HepG2 (cell line): Measurements from ENCODE around the gene SF3B2. TPM values are rescaled to one million over a fixed set of nuclear protein-coding genes. Genes with fewer than 3 reads are reported as not detected.

ENCODE experiments used
- ATAC-seq: fragments of 200-7000 bp; cut with Tn5 transposase; 3 replicates; pipeline ENCODE4 v1.9.1; 2020; ENCODE audit warnings: mild to moderate bottlenecking, moderate library complexity
- BruUV-seq: library from RNA; stranded (reverse); fragments of 400-500 nt; replicated peaks from 2 replicates; lab custom pipeline; 2021; lab: Mats Ljungman, UMichigan
- CTCF ChIA-PET: fragments of 300-600 bp; formaldehyde crosslinking; extraction: SDS; loops from one replicate; lab custom pipeline; 2021; ENCODE audit warnings: low total read pairs, inconsistent platforms, low intra/inter-chr PET ratio; lab: Yijun Ruan, JAX
- POLR2A ChIA-PET: fragments of 350-600 bp; sonication (Branson Sonifier 250); formaldehyde crosslinking; loops from one replicate; lab custom pipeline; 2020; ENCODE audit warnings: antibody characterized with exemption, inconsistent platforms; lab: Yijun Ruan, JAX
- DNase-seq: peaks from one replicate; pipeline ENCODE4 v3.0.0-alpha.2; 2015; ENCODE audit warnings: low spot score
- FAIRE-seq: peaks from 3 replicates; lab custom pipeline; 2011; peaks lifted over from hg19 to GRCh38; lab: Jason Lieb, UNC
- H2AFZ ChIP-seq: one replicate; pipeline ENCODE4 v1.6.1; 2011; ENCODE audit warnings: low read length, inconsistent platforms
- H3K27ac ChIP-seq: fragments of 300-600 bp; 3 replicates; pipeline ENCODE4 v1.8.0; 2011; ENCODE audit warnings: mixed run types, mild to moderate bottlenecking, mixed read lengths, low read length, inconsistent platforms; ENCODE audit not compliant: insufficient read depth; ENCODE audit errors: extremely low read length
- H3K27me3 ChIP-seq, 2 experiments: fragments of 200-600 bp in 1 of 2; 2 replicates in 1 of 2; 3 replicates in 1 of 2; pipeline versions ENCODE4 v1.6.0 to v1.8.0; 2011; ENCODE audit warnings: low read length in 2 of 2, mild to moderate bottlenecking in 2 of 2, moderate library complexity in 2 of 2, inconsistent platforms in 1 of 2; ENCODE audit not compliant: insufficient read depth in 2 of 2, control insufficient read depth in 1 of 2
- H3K36me3 ChIP-seq, 2 experiments: fragments of 200-600 bp in 1 of 2; replicated peaks in 1 of 2; 2 replicates in 1 of 2; 3 replicates in 1 of 2; pipeline versions ENCODE4 v1.5.1 to v1.8.0; 2011; ENCODE audit warnings: low read length in 2 of 2, inconsistent platforms in 1 of 2; ENCODE audit not compliant: insufficient read depth in 2 of 2, control insufficient read depth in 1 of 2
- H3K4me1 ChIP-seq: 2 replicates; pipeline ENCODE4 v1.5.1; 2012; ENCODE audit warnings: low read length, inconsistent platforms; ENCODE audit not compliant: insufficient read depth
- H3K4me2 ChIP-seq: 2 replicates; pipeline ENCODE4 v1.6.0; 2011; ENCODE audit warnings: low read depth, low read length, inconsistent platforms
- H3K4me3 ChIP-seq, 3 experiments: fragments of 200-600 bp in 1 of 3; sonication (generic), shearing (Covaris generic) in 1 of 3; replicated peaks in 1 of 3; 2 replicates each; pipeline ENCODE4 v1.5.1; 2011 to 2016; ENCODE audit warnings: low read length in 3 of 3, inconsistent platforms in 2 of 3, low read depth in 2 of 3, mild to moderate bottlenecking in 2 of 3, control low read depth in 1 of 3, mixed read lengths in 1 of 3; ENCODE audit not compliant: insufficient read depth in 1 of 3
- H3K79me2 ChIP-seq: one replicate; pipeline ENCODE4 v1.6.1; 2011; ENCODE audit warnings: low read length, inconsistent platforms; ENCODE audit not compliant: insufficient read depth
- H3K9ac ChIP-seq: 2 replicates; pipeline ENCODE4 v1.6.0; 2011; ENCODE audit warnings: mild to moderate bottlenecking, low read depth, low read length, inconsistent platforms; ENCODE audit not compliant: insufficient read depth
- H3K9me3 ChIP-seq: 2 replicates; pipeline ENCODE4 v1.5.1; 2012; ENCODE audit warnings: mild to moderate bottlenecking, low read length
- H4K20me1 ChIP-seq: 2 replicates; pipeline ENCODE4 v1.6.0; 2011; ENCODE audit warnings: inconsistent platforms, mild to moderate bottlenecking, low read length, moderate library complexity; ENCODE audit not compliant: insufficient read depth
- KLF16 ChIP-seq, 2 experiments: sonication (generic) in 1 of 2; formaldehyde crosslinking in 1 of 2; IDR thresholded peaks; 2 replicates each; pipeline versions ENCODE4 v1.6.1 to v1.8.0; 2016 to 2023; ENCODE audit warnings: missing genetic modification reagents in 2 of 2, missing compliant biosample characterization in 1 of 2
- MYNN ChIP-seq: sonication (generic); formaldehyde crosslinking; IDR thresholded peaks from 2 replicates; pipeline ENCODE4 v1.4.0; 2020; ENCODE audit warnings: mild to moderate bottlenecking, low read depth, missing genetic modification reagents
- POLR2AphosphoS5 ChIP-seq: IDR thresholded peaks from 2 replicates; pipeline ENCODE4 v1.6.1; 2012; ENCODE audit warnings: low read depth, low read length
- RFXAP ChIP-seq: sonication (generic); formaldehyde crosslinking; IDR thresholded peaks from 2 replicates; pipeline ENCODE4 v1.4.0; 2020; ENCODE audit warnings: missing genetic modification reagents, borderline replicate concordance
- TARDBP ChIP-seq: sonication (generic); formaldehyde crosslinking; IDR thresholded peaks from 2 replicates; pipeline ENCODE4 v1.8.0; 2022; ENCODE audit warnings: mild to moderate bottlenecking, missing genetic modification reagents
- YEATS2 ChIP-seq: sonication (generic); formaldehyde crosslinking; IDR thresholded peaks from 2 replicates; pipeline ENCODE4 v1.4.0; 2020; ENCODE audit warnings: missing genetic modification reagents, borderline replicate concordance
- ZNF282 ChIP-seq: fragments of 450-650 bp; IDR thresholded peaks from 2 replicates; pipeline ENCODE4 v1.6.1; 2018; ENCODE audit not compliant: partially characterized antibody
- ZNF326 ChIP-seq: sonication (generic); formaldehyde crosslinking; IDR thresholded peaks from 2 replicates; pipeline ENCODE4 v1.4.0; 2020; ENCODE audit warnings: missing genetic modification reagents, borderline replicate concordance
- ZNF720 ChIP-seq: sonication (generic); formaldehyde crosslinking; IDR thresholded peaks from 2 replicates; pipeline ENCODE4 v1.4.0; 2020; ENCODE audit warnings: missing genetic modification reagents
- WGBS: methylation state at CpG from one replicate; pipeline ENCODE4 v1.1.6; 2017; ENCODE audit warnings: low lambda C conversion rate; 5-methylcytosine and 5-hydroxymethylcytosine counted together
- in situ Hi-C: cut with HindIII; loops from 2 replicates; pipeline ENCODE4 v1.10.0; 2017; ENCODE audit warnings: low pct_unique_long_range_greater_than_20kb; ENCODE audit not compliant: extremely low pct_ligation_motif_present
- intact Hi-C: fragments of 100-400 bp; cut with micrococcal nuclease; formaldehyde crosslinking; loops from one replicate; pipeline ENCODE4 v1.10.0; 2022; ENCODE audit not compliant: unreplicated experiment
- polyA plus RNA-seq, 8 experiments: library from polyadenylated mRNA; depleted of rRNA in 3 of 8; stranded (reverse) in 7 of 8; unstranded in 1 of 8; fragments of >200 nt; fragmentation: Illumina TruSeq in 4 of 8; extraction: Trizol in 4 of 8; gene quantifications; 2 replicates each; pipeline versions ENCODE4 v1.2.1 to v1.2.3, GENCODE V29; 2011 to 2016; ENCODE audit warnings: low read depth in 4 of 8, missing spikeins in 1 of 8, mixed read lengths in 1 of 8; ENCODE audit not compliant: insufficient read depth in 1 of 8
- total RNA-seq, 5 experiments: library from RNA; depleted of rRNA; stranded (reverse); fragments of >200 nt; fragmentation: Illumina TruSeq; extraction: Trizol; gene quantifications; 2 replicates each; pipeline ENCODE4 v1.2.3, GENCODE V29; 2016; ENCODE audit warnings: low read depth in 1 of 5
- TF ChIP-seq, protein P1 (sequence below): IDR thresholded peaks from 2 replicates; pipeline ENCODE4 v1.4.0; 2020; ENCODE audit warnings: mild to moderate bottlenecking, missing genetic modification reagents
- TF ChIP-seq, protein P2 (sequence below): sonication (generic); formaldehyde crosslinking; IDR thresholded peaks from 2 replicates; pipeline ENCODE4 v1.5.0; 2020; ENCODE audit warnings: mild to moderate bottlenecking, low read depth, missing genetic modification reagents, borderline replicate concordance
- TF ChIP-seq, protein P3 (sequence below), 2 experiments: sonication (generic) in 1 of 2; formaldehyde crosslinking in 1 of 2; IDR thresholded peaks; 2 replicates each; pipeline versions ENCODE4 v1.4.0 to v1.6.1; 2018 to 2020; ENCODE audit warnings: missing genetic modification reagents in 2 of 2, borderline replicate concordance in 1 of 2, low read depth in 1 of 2, mild to moderate bottlenecking in 1 of 2, missing biosample characterization in 1 of 2

SF3B2 gene
- total and polyA plus RNA-seq, 2 of the 13 experiments (the other 11 are each of a cell fraction or from before 2014, with no cell fraction given) = 70.4 to 153 TPM

DNA sequence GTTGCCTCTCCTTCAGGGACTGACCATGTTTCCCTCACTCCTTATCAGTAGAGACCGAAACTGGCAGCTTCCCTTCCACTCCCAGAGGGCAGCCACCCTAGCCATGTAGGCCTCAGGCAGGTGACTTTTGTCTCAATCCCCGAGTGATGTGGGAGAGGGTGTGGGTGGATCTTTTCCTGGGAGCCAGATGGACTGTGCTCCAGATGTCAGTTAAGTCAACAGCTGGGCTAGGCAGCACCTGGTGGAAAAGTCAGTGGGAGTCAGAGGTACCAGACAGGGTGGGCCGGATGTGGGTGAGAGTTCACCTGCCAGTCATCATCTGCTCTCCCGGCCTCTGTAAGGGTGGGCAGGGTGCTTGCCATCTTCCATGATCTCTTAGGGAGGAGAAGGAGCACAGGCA, 48.0 kb upstream of the SF3B2 start:
- TF ChIP-seq RFXAP (CRISPR knock-in tag) (no peak), ZNF282 (no peak), ZNF720 (no peak), ZNF326 (CRISPR knock-in tag) (no peak), MYNN (CRISPR knock-in tag) (no peak), POLR2AphosphoS5 (no peak), YEATS2 (no peak), TARDBP (CRISPR knock-in tag) (no peak), KLF16 (CRISPR knock-in tag; IDR thresholded peaks at IDR 0.05) (no peak)
- TF ChIP-seq, protein P1, sequence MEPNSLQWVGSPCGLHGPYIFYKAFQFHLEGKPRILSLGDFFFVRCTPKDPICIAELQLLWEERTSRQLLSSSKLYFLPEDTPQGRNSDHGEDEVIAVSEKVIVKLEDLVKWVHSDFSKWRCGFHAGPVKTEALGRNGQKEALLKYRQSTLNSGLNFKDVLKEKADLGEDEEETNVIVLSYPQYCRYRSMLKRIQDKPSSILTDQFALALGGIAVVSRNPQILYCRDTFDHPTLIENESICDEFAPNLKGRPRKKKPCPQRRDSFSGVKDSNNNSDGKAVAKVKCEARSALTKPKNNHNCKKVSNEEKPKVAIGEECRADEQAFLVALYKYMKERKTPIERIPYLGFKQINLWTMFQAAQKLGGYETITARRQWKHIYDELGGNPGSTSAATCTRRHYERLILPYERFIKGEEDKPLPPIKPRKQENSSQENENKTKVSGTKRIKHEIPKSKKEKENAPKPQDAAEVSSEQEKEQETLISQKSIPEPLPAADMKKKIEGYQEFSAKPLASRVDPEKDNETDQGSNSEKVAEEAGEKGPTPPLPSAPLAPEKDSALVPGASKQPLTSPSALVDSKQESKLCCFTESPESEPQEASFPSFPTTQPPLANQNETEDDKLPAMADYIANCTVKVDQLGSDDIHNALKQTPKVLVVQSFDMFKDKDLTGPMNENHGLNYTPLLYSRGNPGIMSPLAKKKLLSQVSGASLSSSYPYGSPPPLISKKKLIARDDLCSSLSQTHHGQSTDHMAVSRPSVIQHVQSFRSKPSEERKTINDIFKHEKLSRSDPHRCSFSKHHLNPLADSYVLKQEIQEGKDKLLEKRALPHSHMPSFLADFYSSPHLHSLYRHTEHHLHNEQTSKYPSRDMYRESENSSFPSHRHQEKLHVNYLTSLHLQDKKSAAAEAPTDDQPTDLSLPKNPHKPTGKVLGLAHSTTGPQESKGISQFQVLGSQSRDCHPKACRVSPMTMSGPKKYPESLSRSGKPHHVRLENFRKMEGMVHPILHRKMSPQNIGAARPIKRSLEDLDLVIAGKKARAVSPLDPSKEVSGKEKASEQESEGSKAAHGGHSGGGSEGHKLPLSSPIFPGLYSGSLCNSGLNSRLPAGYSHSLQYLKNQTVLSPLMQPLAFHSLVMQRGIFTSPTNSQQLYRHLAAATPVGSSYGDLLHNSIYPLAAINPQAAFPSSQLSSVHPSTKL = no peak
- TF ChIP-seq, protein P2, sequence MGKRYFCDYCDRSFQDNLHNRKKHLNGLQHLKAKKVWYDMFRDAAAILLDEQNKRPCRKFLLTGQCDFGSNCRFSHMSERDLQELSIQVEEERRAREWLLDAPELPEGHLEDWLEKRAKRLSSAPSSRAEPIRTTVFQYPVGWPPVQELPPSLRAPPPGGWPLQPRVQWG (CRISPR knock-in tag) = no peak
- TF ChIP-seq, protein P3, sequence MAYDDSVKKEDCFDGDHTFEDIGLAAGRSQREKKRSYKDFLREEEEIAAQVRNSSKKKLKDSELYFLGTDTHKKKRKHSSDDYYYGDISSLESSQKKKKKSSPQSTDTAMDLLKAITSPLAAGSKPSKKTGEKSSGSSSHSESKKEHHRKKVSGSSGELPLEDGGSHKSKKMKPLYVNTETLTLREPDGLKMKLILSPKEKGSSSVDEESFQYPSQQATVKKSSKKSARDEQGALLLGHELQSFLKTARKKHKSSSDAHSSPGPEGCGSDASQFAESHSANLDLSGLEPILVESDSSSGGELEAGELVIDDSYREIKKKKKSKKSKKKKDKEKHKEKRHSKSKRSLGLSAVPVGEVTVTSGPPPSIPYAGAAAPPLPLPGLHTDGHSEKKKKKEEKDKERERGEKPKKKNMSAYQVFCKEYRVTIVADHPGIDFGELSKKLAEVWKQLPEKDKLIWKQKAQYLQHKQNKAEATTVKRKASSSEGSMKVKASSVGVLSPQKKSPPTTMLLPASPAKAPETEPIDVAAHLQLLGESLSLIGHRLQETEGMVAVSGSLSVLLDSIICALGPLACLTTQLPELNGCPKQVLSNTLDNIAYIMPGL (CRISPR knock-in tag; IDR thresholded peaks at IDR 0.05; ENCODE audit: borderline replicate concordance in 1 of 2, low read depth in 1 of 2) = no peak
- CTCF ChIA-PET = no interaction called here
- intact Hi-C loops = no loop called here

More for the DNA sequence above, 48.0 kb upstream of the SF3B2 start:
- BruUV-seq = no TSS peak
- in situ Hi-C loops = no loop called here
- Histone ChIP-seq H2AFZ (no peak overlapping the region), H3K9ac (no peak overlapping the region), H3K79me2 (peaks cover 31% of the 10 kb centered on the region), H3K27me3 (no peaks in the 10 kb centered on the region; a peak in 2 of 5 replicates), H3K27ac (no peak overlapping the region), H4K20me1 (no peaks in the 10 kb centered on the region), H3K4me3 (no peak overlapping the region), H3K4me1 (peaks cover 44% of the 10 kb centered on the region), H3K36me3 (peaks cover 8 to 19% of the 10 kb centered on the region in 2 experiments), H3K4me2 (no peak overlapping the region), H3K9me3 (no peaks in the 10 kb centered on the region)
- WGBS = 79% methylated on average over 4 of the region's 4 CpGs
- POLR2A ChIA-PET = interaction anchor here (0.9 kb wide), 1 partner anchor 18 kb away, joined by 3 read pairs; no protein-coding TSS in a partner anchor
- FAIRE-seq (no peak), DNase-seq (no peak), ATAC-seq (no peak)
